IPS-20b (cell line): ENCODE measurements around the gene MGAT4A.
"Not testable (repeated sequence)": the region's sequence is repeated elsewhere in the genome, so short reads cannot be mapped to it uniquely, and the experiment has no call there.

Source experiments
- H3K27ac ChIP-seq: one replicate; pipeline ENCODE4 v1.5.1; 2013; ENCODE audit warnings: low read length
- H3K27me3 ChIP-seq: 2 replicates; pipeline ENCODE4 v1.6.1; 2013; ENCODE audit warnings: mild to moderate bottlenecking, low read length, inconsistent platforms; ENCODE audit not compliant: insufficient read depth
- H3K36me3 ChIP-seq: 2 replicates; pipeline ENCODE4 v1.6.1; 2013; ENCODE audit warnings: low read depth, mild to moderate bottlenecking, inconsistent platforms, low read length, moderate library complexity; ENCODE audit not compliant: insufficient read depth
- H3K4me1 ChIP-seq: 2 replicates; pipeline ENCODE4 v1.6.1; 2013; ENCODE audit warnings: mild to moderate bottlenecking, control low read depth, inconsistent platforms, low read length, moderate library complexity; ENCODE audit not compliant: insufficient read depth
- H3K4me3 ChIP-seq: 2 replicates; pipeline ENCODE4 v1.5.1; 2013; ENCODE audit warnings: mild to moderate bottlenecking, low read length, inconsistent platforms
- H3K9ac ChIP-seq: 2 replicates; pipeline ENCODE4 v1.6.1; 2013; ENCODE audit warnings: low read depth, mild to moderate bottlenecking, inconsistent platforms, low read length, moderate library complexity
- H3K9me3 ChIP-seq: 2 replicates; pipeline ENCODE4 v1.6.1; 2013; ENCODE audit warnings: mild to moderate bottlenecking, low read depth, low read length, inconsistent platforms; ENCODE audit not compliant: insufficient read depth

MGAT4A gene

DNA sequence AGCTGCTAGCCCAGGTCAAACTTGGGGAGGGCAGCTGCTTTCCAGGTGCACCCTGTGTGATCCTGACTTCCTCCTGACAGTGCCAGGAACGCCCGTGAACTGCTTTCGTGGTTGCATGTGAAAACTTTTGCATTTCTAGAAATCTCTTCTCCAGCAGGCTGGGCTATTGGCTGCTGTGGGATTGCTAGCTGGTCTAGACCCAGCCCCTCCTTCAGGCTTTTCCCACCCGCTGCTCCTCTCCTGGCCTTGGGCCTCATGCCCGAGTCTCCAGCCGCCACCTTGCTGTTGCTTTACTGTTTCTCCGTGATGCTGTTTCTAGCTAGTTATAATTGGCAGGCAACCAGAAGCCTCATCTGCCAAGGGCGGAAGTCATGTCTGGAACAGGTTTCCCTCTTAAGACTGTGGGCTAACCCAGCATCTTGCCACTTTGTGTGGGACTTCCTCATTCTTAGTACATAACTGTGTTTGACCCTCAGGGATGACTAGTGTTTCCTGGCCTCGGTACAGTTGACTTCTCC lies 27.0 kb upstream of the MGAT4A start:
- Histone ChIP-seq H3K4me3 (no peak overlapping the region), H3K9ac (no peak overlapping the region), H3K27ac (no peak overlapping the region), H3K36me3 (no peaks in the 10 kb centered on the region), H3K4me1 (no peaks in the 10 kb centered on the region), H3K27me3 (no peaks in the 10 kb centered on the region), H3K9me3 (no peaks in the 10 kb centered on the region)

DNA sequence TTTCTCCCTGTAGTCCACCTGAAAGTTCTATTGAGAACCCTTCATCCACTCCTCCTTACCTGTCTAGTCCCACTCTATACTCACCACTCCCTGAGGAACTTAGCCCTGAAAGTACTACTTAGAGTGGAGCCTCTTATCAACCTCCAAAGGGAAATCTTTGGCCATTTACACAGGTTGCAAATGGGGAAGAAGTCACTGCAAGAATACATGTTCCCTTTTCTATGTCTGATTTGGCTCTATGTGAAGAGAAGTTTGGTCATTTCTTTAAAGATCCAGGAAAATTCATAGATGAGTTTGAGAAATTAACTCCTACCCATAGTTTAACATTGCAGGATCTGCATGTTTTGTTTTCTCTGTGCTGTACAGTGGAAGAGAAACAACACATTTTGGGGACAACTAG lies 22.9 kb upstream of the MGAT4A start:
- no peaks in the 10 kb centered on the region for H3K27me3 ChIP-seq
- H3K4me3 ChIP-seq = no peak overlapping the region

DNA sequence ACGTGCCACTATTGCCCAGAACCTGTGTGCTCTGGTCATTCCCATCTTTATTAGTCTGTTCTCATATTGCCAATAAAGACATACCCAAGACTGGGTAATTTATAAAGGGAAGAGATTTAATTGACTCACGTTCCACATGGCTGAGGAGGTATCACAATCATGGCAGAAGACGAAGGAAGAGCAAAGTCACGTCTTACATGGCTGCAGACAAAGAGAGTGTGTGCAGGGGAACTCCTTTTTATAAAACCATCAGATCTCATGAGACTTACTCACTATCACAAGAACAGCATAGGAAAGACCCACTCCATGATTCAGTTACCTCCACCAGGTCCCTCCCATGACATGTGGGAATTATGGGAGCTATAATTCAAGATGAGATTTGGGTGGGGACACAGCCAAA lies 21.8 kb upstream of the MGAT4A start:
- H3K4me1 ChIP-seq, H3K9ac ChIP-seq, H3K27ac ChIP-seq: not testable (repeated sequence)

More for the DNA sequence above, 22.9 kb upstream of the MGAT4A start:
- no peaks in the 10 kb centered on the region for H3K36me3 ChIP-seq
- H3K4me1 ChIP-seq = no peaks in the 10 kb centered on the region
- H3K27ac ChIP-seq = no peak overlapping the region
- H3K9me3 ChIP-seq = no peaks in the 10 kb centered on the region
- no peak overlapping the region for H3K9ac ChIP-seq

DNA sequence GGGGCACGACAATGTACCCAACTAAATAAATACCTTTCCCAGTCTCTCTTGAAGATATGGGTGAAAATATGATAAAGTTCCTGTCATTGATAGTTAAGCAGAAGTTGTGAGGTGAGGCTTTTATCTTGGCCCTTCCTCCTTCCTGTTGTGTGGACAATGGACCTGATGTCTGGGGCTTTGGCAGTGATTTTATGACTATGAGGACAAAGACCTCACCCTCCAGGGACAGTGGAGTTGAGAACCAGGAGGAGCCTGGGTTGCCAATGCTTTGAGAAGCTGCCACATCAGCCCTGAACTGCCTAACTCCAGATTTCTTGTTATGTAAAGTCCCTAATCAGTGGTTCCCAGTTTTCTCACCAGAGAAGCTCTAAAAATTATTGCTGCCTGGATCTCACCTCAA lies 20.8 kb upstream of the MGAT4A start:
- H3K4me3 ChIP-seq = no peak overlapping the region
- H3K9ac ChIP-seq = no peak overlapping the region
- no peaks in the 10 kb centered on the region for H3K9me3 ChIP-seq
- no peak overlapping the region for H3K27ac ChIP-seq
- no peaks in the 10 kb centered on the region for H3K27me3 ChIP-seq
- no peaks in the 10 kb centered on the region for H3K36me3 ChIP-seq
- peaks cover 8% of the 10 kb centered on the region; the same call in 1 of the 2 replicates for H3K4me1 ChIP-seq

More for the DNA sequence above, 21.8 kb upstream of the MGAT4A start:
- H3K9me3 ChIP-seq, H3K4me3 ChIP-seq, H3K27me3 ChIP-seq, H3K36me3 ChIP-seq: not testable (repeated sequence)

DNA sequence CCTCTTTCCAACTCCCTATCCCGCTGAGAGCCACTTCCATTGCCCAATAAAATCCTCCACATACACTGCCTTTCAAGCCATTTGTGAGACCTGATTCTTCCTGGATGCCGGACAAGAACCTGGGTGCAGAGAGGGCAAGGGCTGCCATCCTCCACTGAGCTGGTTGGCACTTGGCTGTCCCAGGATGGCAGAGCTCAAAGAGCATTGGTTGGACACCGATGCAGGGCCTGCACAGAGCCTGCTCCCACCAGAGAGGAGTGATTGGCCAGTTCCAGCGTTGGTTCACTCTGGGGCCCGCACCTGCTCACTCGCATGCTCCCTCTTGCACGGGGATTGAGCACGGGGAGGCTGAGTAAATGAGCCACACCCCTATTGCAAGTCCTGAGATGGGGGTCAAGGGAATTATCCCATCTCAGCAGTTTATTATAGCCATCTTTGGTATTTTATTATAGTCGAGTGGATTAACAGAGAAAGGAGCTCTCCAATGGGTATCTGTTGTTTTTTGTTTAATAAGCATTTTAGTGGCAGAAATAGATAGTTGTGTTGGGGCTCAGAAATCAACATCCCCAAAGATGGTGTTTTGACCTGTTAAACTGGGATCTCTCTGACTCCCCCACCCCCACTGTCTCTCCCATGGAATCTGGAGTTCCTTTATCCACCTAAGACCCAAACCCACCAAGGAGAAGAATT lies 19.8 kb upstream of the MGAT4A start:
- Histone ChIP-seq H3K27ac (no peak overlapping the region), H3K4me3 (no peak overlapping the region), H3K4me1 (peaks cover 8% of the 10 kb centered on the region; the same call in 1 of the 2 replicates), H3K9ac (no peak overlapping the region), H3K27me3 (no peaks in the 10 kb centered on the region), H3K9me3 (no peaks in the 10 kb centered on the region), H3K36me3 (no peaks in the 10 kb centered on the region)

DNA sequence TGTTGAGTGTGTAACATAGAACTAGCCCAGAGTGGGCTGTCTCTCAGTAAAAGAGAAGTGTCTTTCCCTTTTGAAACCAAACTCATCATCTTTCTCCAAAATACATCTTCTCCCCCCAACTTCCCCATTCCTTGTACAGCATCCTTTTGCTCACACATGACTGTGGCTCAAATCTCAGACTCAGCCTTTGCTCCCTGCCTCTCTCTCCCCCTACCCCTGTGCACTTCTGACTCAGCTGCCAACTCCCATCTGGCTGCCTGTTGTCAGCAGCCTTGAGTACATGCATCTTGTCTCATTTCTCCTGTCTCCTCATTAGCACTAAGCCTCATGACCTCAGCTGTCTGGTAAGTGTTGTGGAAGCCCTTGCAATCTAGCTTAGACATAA lies 18.1 kb upstream of the MGAT4A start:
- Histone ChIP-seq H3K4me3 (no peak overlapping the region), H3K27ac (no peak overlapping the region), H3K9ac (no peak overlapping the region), H3K4me1 (peaks cover 8% of the 10 kb centered on the region; the same call in 1 of the 2 replicates), H3K36me3 (no peaks in the 10 kb centered on the region), H3K27me3 (no peaks in the 10 kb centered on the region), H3K9me3 (no peaks in the 10 kb centered on the region)

DNA sequence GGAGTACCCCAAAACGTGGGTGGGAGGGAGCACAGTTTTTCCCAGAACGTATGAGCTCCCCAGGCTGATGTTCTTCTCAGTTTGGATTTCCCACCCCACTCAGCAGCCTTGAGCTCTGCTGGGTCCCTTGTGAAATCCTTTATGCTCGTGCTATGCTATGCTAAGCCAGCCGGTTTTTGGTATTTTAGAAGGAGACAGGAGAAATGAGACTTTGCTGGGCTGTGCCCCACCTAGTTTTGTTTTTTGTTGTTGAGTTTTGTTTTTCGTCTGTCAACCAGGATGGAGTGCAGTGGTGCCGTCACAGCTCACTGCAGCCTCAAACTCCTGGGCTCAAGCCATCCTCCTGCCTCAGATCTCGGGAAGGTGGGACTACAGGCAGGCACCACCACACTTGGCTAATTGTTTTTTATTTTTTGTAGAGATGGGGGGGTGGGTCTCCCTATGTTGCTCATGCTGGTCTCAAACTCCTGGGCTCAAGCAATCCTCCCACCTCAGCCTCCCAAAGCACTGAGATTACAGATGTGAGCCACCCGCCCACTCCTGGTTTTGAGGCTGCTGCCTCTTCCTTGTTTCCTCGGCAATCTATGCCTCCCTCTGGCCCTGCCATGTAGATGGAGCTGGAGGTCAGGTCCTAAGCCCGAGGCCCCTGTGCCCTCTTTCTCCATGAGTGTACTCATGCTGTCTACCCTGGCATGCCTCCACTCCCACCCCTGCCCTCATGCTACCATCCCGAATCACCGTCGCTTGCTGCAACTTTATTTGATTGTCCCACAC lies 17.5 kb upstream of the MGAT4A start:
- H3K9ac ChIP-seq = no peak overlapping the region
- peaks cover 8% of the 10 kb centered on the region; the same call in 1 of the 2 replicates for H3K4me1 ChIP-seq
- H3K4me3 ChIP-seq = no peak overlapping the region
- H3K9me3 ChIP-seq = no peaks in the 10 kb centered on the region
- no peaks in the 10 kb centered on the region for H3K27me3 ChIP-seq
- H3K36me3 ChIP-seq = no peaks in the 10 kb centered on the region
- no peak overlapping the region for H3K27ac ChIP-seq

DNA sequence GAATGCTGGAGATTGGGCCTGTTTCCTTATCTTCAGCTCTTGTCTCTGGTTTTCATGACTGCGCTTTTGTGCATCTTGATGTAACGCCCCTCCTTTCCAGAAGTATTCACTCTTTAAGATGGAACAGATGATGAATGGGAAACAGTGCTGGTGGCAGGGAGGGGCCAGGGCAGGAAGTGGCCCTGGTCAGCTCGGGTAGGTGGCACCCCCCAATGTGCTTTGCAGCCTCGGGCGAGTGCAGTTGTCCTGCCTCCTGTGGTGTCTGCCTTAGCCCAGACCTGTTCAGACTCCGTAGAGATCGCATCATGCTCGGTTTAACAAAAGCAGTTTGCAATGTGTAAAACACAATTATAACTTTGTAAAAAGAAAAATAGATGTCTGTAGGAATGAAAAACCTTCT lies 17.0 kb upstream of the MGAT4A start:
- H3K27ac ChIP-seq = no peak overlapping the region
- H3K4me1 ChIP-seq = peaks cover 8% of the 10 kb centered on the region; the same call in 1 of the 2 replicates
- no peak overlapping the region for H3K9ac ChIP-seq
- no peaks in the 10 kb centered on the region for H3K36me3 ChIP-seq
- H3K9me3 ChIP-seq = no peaks in the 10 kb centered on the region
- no peaks in the 10 kb centered on the region for H3K27me3 ChIP-seq
- no peak overlapping the region for H3K4me3 ChIP-seq

DNA sequence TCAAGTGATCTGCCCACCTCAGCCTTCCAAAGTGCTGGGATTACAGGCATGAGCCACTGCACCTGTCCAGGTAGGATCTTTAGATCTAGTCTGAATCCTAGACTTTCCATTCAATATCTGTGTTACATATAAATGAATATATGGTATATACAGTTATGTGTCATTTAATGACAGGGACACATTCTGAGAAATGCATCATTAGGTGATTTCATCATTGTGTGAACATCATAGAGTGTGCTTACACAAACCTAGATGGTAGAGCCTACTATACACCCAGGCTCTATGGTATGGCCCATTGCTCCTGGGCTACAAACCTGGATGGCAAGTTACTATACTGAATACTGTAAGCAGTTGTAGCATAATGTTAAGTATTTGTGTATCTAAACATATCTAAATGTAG lies 15.5 kb upstream of the MGAT4A start:
- Histone ChIP-seq H3K9me3 (no peaks in the 10 kb centered on the region), H3K9ac (no peak overlapping the region), H3K27ac (no peak overlapping the region), H3K27me3 (no peaks in the 10 kb centered on the region), H3K36me3 (no peaks in the 10 kb centered on the region), H3K4me3 (no peak overlapping the region), H3K4me1 (peaks cover 8% of the 10 kb centered on the region; the same call in 1 of the 2 replicates)

DNA sequence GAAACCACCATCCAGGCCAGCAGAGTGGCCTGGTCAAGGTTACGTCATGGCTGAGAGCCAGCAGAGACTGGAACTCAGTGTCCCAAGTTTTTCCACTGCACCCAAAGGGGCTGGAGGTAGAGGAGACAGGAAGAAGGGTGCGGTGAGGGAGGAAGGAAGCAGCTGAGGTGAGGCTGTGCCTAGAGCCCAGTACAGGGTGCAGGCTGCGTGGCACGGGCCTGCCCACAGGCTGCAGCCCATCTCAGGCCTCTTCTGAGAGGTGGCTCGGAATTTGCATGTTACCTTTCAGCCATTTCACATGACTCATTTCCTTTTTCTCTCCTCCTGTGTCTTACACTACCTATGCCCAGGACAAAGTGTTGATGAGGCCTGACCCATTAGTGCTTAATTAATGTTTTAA lies 13.7 kb upstream of the MGAT4A start:
- Histone ChIP-seq H3K27me3 (no peaks in the 10 kb centered on the region), H3K36me3 (no peaks in the 10 kb centered on the region), H3K4me1 (peaks cover 8% of the 10 kb centered on the region; the same call in 1 of the 2 replicates), H3K4me3 (no peak overlapping the region), H3K9ac (no peak overlapping the region), H3K9me3 (no peaks in the 10 kb centered on the region), H3K27ac (no peak overlapping the region)

DNA sequence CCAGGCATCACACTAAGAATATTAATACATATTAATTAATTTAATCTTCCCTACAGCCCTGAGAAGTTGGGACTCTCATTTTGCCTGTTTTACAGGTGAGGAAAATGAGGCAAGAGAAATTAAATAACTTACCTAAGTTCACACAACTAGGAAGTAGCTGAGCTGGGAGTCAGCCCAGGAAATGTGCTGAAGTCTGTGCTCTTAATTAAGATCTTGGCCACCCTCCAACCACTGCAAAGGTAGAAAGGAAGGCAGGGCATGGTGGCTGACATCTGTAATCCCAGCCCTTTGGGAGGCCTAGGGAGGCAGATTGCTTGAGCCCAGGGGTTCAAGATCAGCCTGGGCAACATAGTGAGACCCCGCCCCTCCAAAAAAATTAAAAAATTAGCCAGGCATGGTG lies 12.9 kb upstream of the MGAT4A start:
- H3K4me1 ChIP-seq = peaks cover 8% of the 10 kb centered on the region; the same call in 1 of the 2 replicates
- H3K9me3 ChIP-seq = no peaks in the 10 kb centered on the region
- H3K36me3 ChIP-seq = no peaks in the 10 kb centered on the region
- no peak overlapping the region for H3K4me3 ChIP-seq
- H3K9ac ChIP-seq = no peak overlapping the region
- no peak overlapping the region for H3K27ac ChIP-seq
- H3K27me3 ChIP-seq = no peaks in the 10 kb centered on the region

DNA sequence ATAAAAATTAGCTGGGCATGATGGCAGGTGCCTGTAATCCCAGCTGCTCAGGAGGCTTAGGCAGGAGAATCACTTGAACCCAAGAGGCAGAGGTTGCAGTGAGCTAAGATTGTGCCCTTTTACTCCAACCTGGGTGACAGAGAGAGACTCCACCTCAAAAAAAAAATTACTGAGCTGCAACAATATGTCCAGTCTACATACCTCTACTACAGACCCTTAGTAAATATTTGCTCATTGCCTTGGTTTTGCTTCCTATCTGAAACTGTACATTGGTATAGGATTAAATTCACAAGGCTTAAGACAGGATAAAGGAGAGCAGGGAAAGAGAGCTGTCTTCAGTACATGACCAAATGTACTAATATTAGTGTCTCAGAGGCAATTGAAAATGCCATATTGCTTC lies 8.1 kb upstream of the MGAT4A start:
- no peaks in the 10 kb centered on the region for H3K4me1 ChIP-seq
- no peaks in the 10 kb centered on the region for H3K27me3 ChIP-seq
- no peaks in the 10 kb centered on the region for H3K9me3 ChIP-seq
- no peak overlapping the region for H3K4me3 ChIP-seq
- H3K36me3 ChIP-seq = no peaks in the 10 kb centered on the region
- no peak overlapping the region for H3K9ac ChIP-seq
- H3K27ac ChIP-seq = no peak overlapping the region
